ENCODE data around the gene RPL22. TPM values are rescaled to one million over a fixed set of nuclear protein-coding genes. Genes with fewer than 3 reads are reported as not detected.

RPL22 gene
- total RNA-seq, 1 experiment from 2014 or later = 441 TPM

GRCh38 chr1:6225651-6226050 is 26.3 kb upstream of the RPL22 start (continued):
- no peak for TF ChIP-seq ARID4B (CRISPR knock-in tag; IDR thresholded peaks at IDR 0.05; ENCODE audit: borderline replicate concordance)
- TF ChIP-seq, protein P1, sequence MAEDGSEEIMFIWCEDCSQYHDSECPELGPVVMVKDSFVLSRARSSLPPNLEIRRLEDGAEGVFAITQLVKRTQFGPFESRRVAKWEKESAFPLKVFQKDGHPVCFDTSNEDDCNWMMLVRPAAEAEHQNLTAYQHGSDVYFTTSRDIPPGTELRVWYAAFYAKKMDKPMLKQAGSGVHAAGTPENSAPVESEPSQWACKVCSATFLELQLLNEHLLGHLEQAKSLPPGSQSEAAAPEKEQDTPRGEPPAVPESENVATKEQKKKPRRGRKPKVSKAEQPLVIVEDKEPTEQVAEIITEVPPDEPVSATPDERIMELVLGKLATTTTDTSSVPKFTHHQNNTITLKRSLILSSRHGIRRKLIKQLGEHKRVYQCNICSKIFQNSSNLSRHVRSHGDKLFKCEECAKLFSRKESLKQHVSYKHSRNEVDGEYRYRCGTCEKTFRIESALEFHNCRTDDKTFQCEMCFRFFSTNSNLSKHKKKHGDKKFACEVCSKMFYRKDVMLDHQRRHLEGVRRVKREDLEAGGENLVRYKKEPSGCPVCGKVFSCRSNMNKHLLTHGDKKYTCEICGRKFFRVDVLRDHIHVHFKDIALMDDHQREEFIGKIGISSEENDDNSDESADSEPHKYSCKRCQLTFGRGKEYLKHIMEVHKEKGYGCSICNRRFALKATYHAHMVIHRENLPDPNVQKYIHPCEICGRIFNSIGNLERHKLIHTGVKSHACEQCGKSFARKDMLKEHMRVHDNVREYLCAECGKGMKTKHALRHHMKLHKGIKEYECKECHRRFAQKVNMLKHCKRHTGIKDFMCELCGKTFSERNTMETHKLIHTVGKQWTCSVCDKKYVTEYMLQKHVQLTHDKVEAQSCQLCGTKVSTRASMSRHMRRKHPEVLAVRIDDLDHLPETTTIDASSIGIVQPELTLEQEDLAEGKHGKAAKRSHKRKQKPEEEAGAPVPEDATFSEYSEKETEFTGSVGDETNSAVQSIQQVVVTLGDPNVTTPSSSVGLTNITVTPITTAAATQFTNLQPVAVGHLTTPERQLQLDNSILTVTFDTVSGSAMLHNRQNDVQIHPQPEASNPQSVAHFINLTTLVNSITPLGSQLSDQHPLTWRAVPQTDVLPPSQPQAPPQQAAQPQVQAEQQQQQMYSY (CRISPR knock-in tag; IDR thresholded peaks at IDR 0.05) = no peak
- no peak for TF ChIP-seq MYBL2 (CRISPR knock-in tag; IDR thresholded peaks at IDR 0.05)
- no peak for TF ChIP-seq IRF2 (CRISPR knock-in tag; IDR thresholded peaks at IDR 0.05; ENCODE audit: borderline replicate concordance, low read depth)
- TF ChIP-seq NR1H2 (CRISPR knock-in tag; IDR thresholded peaks at IDR 0.05) = no peak
- no peak for TF ChIP-seq HMGXB4 (CRISPR knock-in tag; IDR thresholded peaks at IDR 0.05)
- TF ChIP-seq NFE2L1 (CRISPR knock-in tag; IDR thresholded peaks at IDR 0.05) = no peak
- TF ChIP-seq CREM (CRISPR knock-in tag; IDR thresholded peaks at IDR 0.05) = no peak
- TF ChIP-seq ZNF423 (CRISPR knock-in tag; IDR thresholded peaks at IDR 0.05) = no peak
- no peak for TF ChIP-seq EMX1 (CRISPR knock-in tag; IDR thresholded peaks at IDR 0.05)
- TF ChIP-seq, protein P2, sequence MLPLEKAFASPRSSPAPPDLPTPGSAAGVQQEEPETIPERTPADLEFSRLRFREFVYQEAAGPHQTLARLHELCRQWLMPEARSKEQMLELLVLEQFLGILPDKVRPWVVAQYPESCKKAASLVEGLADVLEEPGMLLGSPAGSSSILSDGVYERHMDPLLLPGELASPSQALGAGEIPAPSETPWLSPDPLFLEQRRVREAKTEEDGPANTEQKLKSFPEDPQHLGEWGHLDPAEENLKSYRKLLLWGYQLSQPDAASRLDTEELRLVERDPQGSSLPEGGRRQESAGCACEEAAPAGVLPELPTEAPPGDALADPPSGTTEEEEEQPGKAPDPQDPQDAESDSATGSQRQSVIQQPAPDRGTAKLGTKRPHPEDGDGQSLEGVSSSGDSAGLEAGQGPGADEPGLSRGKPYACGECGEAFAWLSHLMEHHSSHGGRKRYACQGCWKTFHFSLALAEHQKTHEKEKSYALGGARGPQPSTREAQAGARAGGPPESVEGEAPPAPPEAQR (CRISPR knock-in tag; IDR thresholded peaks at IDR 0.05) = no peak
- TF ChIP-seq, protein P3, sequence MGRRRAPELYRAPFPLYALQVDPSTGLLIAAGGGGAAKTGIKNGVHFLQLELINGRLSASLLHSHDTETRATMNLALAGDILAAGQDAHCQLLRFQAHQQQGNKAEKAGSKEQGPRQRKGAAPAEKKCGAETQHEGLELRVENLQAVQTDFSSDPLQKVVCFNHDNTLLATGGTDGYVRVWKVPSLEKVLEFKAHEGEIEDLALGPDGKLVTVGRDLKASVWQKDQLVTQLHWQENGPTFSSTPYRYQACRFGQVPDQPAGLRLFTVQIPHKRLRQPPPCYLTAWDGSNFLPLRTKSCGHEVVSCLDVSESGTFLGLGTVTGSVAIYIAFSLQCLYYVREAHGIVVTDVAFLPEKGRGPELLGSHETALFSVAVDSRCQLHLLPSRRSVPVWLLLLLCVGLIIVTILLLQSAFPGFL (CRISPR knock-in tag; IDR thresholded peaks at IDR 0.05; ENCODE audit: borderline replicate concordance) = no peak

- no peak for DNase-seq (ENCODE audit: low spot score)
- ChIA-PET POLR2A (no interaction called here), CTCF (interaction anchor here (0.6 to 1.9 kb wide), 3 partner anchors 14 to 20 kb away, joined by 3 to 8 read pairs (median 4); no protein-coding TSS in a partner anchor)
- no peak for ATAC-seq
- no peaks in the 10 kb centered on the region for H3K4me1 Mint-ChIP-seq
- no peak overlapping the region for H3K27ac Mint-ChIP-seq
- peaks cover 47% of the 10 kb centered on the region for H3K36me3 Mint-ChIP-seq
- no peaks in the 10 kb centered on the region for H3K9me3 Mint-ChIP-seq
- no peak overlapping the region for H3K4me3 Mint-ChIP-seq
- H3K27me3 Mint-ChIP-seq (ENCODE audit: low read depth) = no peaks in the 10 kb centered on the region
- TF ChIP-seq SMAD4 (CRISPR knock-in tag; IDR thresholded peaks at IDR 0.05) = no peak
- no peak for TF ChIP-seq JAZF1 (CRISPR knock-in tag; IDR thresholded peaks at IDR 0.05)
- TF ChIP-seq, protein P4, sequence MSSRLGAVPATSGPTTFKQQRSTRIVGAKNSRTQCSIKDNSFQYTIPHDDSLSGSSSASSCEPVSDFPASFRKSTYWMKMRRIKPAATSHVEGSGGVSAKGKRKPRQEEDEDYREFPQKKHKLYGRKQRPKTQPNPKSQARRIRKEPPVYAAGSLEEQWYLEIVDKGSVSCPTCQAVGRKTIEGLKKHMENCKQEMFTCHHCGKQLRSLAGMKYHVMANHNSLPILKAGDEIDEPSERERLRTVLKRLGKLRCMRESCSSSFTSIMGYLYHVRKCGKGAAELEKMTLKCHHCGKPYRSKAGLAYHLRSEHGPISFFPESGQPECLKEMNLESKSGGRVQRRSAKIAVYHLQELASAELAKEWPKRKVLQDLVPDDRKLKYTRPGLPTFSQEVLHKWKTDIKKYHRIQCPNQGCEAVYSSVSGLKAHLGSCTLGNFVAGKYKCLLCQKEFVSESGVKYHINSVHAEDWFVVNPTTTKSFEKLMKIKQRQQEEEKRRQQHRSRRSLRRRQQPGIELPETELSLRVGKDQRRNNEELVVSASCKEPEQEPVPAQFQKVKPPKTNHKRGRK (CRISPR knock-in tag; IDR thresholded peaks at IDR 0.05; ENCODE audit: borderline replicate concordance) = no peak
- TF ChIP-seq FOXJ3 (CRISPR knock-in tag; IDR thresholded peaks at IDR 0.05; ENCODE audit: borderline replicate concordance) = no peak
- TF ChIP-seq ARID4B (CRISPR knock-in tag; IDR thresholded peaks at IDR 0.05; ENCODE audit: borderline replicate concordance) = no peak
- TF ChIP-seq NFATC4 (CRISPR knock-in tag; IDR thresholded peaks at IDR 0.05) = no peak
Measured at GRCh38 chr1:6224718-6225117, 25.3 kb upstream of the RPL22 start.
